COR-L47 (cell line): ENCODE results near the gene EARS2.
"Not testable (repeated sequence)": the region's sequence is repeated elsewhere in the genome, so short reads cannot be mapped to it uniquely, and the experiment has no call there.

Experiments
- DNase-seq: peaks from one replicate; lab custom pipeline; 2025; lab: John Stamatoyannopoulos, UW

Gene EARS2

GRCh38 chr16:23527961-23528643 is 29.0 kb downstream of the EARS2 start:
- no peak for DNase-seq

GRCh38 chr16:23524886-23525285 is 32.3 kb downstream of the EARS2 start:
- no peak for DNase-seq

GRCh38 chr16:23523876-23524385 is 33.2 kb downstream of the EARS2 start:
- no peak for DNase-seq

- DNase-seq: no peak
Observed at GRCh38 chr16:23523321-23523720, 33.8 kb downstream of the EARS2 start.

GRCh38 chr16:23521965-23522364 is 35.2 kb downstream of the EARS2 start:
- DNase-seq: no peak

- DNase-seq: no peak
Observed at GRCh38 chr16:23521037-23521743, 36.0 kb downstream of the EARS2 start.

- DNase-seq: no peak
Observed at GRCh38 chr16:23520500-23520899, 36.6 kb downstream of the EARS2 start.

- DNase-seq: no peak
Observed at GRCh38 chr16:23519282-23519681, 37.9 kb downstream of the EARS2 start.

- DNase-seq: no peak
Observed at GRCh38 chr16:23518435-23518891, 38.7 kb downstream of the EARS2 start.

- DNase-seq: no peak
Observed at GRCh38 chr16:23516366-23517137, 40.6 kb downstream of the EARS2 start.

- no peak for DNase-seq
Observed at GRCh38 chr16:23515881-23516280, 41.3 kb downstream of the EARS2 start.

- no peak for DNase-seq
Observed at GRCh38 chr16:23514381-23515152, 42.6 kb downstream of the EARS2 start.

- DNase-seq: no peak
Observed at GRCh38 chr16:23512168-23512695, 44.9 kb downstream of the EARS2 start.

GRCh38 chr16:23511731-23512130 is 45.4 kb downstream of the EARS2 start:
- DNase-seq: no peak

GRCh38 chr16:23510915-23511270 is 46.3 kb downstream of the EARS2 start:
- not testable (repeated sequence) for DNase-seq

- DNase-seq: peak; percentile 68
Observed at GRCh38 chr16:23510164-23510914, 46.8 kb downstream of the EARS2 start, which contains the start of gene GGA2. Gene GGA2, minus strand, starts transcription at chr16:23510494. Its CDS starts 83 bp downstream, at chr16:23510411.

- no peak for DNase-seq
Observed at GRCh38 chr16:23509782-23510163, 47.4 kb downstream of the EARS2 start.

- DNase-seq: no peak
Observed at GRCh38 chr16:23509441-23509754, 47.8 kb downstream of the EARS2 start.

GRCh38 chr16:23508589-23509440 is 48.3 kb downstream of the EARS2 start:
- DNase-seq: no peak

GRCh38 chr16:23506606-23506994 is 50.5 kb downstream of the EARS2 start:
- no peak for DNase-seq
